NCI-H2227 (cell line): ENCODE results near the gene TM9SF4.

Experiments
- DNase-seq: peaks from one replicate; lab custom pipeline; 2025; ENCODE audit not compliant: unreplicated experiment; lab: John Stamatoyannopoulos, UW

Gene TM9SF4

DNA sequence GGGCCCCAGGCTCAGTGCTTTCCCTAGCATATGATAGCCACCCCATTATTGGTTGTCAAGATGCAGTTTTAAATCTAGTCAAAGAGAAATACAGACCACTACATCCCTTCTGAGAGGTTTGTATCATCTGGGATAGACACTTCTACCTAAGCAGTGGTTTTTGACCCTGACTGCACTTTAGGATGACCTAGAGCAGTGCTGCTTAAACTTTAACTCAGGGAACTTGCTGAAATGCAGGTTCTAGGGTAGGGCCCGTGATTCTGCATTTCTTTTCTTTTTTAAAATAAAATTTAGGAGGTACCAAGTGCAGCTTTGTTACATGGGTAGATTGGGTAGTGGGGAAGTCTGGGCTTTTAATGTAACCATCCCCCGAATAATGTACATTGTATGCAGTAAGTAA, 18.7 kb downstream of the TM9SF4 start:
- DNase-seq, result no peak

DNA sequence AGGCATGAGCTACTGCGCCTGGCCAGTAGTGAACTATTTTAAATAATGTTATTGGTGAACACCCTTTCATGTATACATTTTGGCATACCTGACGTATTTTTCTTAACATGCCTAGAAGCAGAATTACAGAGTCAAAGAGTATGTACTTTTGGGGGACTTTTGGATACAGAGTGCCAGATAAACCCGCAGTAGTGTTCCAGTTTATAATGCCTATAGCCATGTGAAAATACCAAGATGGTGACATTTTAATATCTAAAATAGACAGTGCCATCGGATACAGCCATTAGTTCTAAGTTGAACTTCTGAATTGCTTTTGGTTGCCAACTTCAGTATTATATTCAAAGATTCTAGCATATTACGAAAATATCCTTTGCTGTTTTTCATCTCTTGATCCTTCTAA, 20.3 kb downstream of the TM9SF4 start:
- no peak for DNase-seq

DNA sequence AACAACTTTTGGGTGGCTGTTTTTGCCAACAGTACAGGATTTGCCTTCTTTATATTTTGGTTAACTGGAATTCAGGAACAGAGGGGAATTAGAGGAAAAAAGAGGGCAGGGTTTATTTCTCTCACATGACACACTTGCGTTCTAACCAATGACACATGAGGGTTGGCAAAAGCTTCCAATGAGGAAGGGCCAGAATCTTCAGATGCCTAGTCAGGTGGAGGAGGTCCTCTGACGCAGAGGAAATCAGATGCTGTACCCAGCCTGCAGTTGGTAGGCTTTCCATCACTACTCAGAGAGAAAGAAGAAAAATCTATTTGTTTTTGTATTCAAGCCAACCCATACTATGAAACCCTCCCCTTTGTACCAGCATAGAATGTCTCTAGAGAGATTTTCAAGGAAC, 20.8 kb downstream of the TM9SF4 start:
- no peak for DNase-seq

DNA sequence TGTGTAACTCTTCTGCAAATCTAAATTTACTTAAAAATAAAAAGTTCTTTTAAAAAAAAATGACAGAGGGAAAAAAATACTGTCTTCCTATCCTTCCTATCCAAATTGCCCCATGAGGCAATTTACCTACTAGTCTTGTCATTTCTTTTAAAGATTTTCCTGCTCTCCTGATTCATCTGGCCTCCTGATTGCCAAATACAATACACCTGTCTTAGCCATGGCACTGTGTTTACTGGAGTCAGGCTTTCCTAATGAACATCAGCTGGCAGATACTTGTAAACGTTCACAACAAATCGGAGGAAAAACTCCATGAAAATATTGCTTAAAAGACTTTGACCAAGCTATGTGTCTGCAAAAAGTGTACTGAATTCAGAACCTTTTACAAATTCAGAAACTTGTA, 21.5 kb downstream of the TM9SF4 start:
- DNase-seq, result no peak

DNA sequence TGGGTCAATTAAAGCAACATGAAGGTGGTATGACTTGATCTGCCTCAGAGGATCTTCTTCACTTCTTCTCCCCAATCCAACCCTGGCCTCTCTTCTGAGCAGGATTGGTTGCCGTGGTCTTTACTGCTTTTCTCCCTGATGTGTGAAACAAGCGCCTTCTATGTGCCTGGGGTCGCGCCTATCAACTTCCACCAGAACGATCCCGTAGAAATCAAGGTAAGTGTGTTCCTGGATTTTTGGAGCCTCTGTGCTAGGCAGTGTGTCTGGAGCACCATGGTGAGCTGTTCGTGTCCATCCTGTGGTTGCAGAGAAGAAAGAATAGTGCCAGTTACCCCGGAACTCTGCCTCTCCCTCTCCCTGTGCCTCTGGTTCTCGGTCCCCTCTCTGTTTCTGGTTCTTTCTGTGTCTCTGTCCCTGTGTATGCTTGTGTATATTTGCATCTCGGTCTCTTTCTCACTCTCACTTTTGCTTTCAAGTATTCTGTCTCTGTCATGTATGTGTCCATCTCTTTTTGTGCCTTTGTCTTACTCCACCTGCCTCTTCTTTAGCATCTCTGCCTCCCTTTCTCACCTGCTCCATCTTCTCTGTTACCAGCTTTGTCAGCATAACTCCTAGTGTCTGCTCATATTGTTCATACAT, 23.5 kb downstream of the TM9SF4 start:
- no peak for DNase-seq

DNA sequence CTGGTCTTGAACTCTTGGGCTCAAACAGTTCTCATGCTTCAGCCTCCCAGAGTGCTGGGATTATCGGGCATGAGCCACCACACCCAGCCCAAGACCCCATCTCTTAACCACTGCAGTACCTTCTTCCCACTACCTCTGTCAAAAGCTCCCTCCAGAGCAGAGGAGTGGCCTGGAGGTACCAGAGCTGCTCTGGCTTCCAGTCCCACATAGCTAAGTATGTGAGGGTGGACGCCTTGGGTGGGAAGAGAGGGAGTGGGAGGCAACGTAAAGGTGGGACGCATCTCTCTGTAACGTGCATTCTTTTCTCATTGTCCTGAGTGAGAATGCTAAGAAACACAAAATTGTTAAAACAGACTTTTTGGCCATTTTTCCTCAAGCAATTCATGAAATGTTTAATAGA, 24.5 kb downstream of the TM9SF4 start:
- DNase-seq, result no peak

DNA sequence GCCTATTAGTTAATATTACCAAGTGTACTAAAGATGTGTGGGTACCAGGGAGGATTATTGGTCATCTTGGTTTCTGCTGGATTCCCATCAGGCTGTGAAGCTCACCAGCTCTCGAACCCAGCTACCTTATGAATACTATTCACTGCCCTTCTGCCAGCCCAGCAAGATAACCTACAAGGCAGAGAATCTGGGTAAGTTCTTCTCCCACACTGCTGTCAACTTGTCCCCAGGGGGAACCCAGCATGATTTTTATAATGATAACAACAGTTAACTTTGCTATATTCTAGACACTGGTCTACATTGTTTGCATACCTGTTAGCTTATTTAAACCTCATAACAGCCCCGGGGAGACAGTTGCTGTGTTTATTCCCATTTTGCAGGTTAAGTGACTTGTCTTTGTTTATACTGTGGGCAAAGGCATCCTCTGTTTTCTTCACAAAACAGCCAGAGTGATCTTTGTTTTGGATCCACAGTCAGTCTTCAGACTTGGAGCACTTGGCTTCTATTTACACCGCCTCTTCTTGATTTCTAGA, 26.5 kb downstream of the TM9SF4 start:
- no peak for DNase-seq

DNA sequence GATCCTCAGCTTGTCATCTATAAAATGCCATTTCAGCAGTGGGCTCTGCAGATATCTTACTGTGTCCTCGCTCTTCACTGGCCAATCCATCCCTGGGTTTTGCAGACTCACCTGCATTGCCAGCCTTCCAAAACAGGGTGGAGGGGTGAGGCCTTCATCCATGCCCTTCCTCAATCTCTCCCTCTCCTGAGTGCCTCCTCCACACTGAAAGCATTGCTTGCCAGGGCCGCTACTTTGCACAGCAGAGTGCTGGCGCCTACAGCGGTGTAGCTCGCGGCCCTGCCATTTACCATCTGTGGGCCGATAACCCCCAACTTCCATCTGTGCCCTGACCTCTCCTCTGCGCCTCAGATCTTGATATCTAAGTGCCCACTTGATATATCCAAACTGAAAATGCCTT, 29.4 kb downstream of the TM9SF4 start:
- no peak for DNase-seq

DNA sequence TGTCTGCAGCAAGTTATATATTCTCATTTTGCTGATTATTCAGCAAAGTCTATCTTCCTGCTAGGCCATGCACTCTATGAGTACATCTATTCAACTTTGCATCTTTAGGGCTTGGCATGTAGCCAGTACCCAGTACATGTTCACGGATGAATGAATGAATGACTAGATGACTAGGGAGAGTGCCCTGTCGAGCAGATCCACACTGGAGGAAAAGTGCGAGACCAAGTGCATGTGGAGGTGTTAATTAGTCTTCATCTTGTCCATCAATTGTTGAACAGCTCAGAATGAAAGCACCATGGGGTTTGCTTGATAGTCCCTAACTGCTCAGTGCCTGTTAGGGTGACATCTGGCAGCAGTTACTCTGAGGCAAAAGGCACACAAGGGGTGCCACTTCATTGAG, 30.4 kb downstream of the TM9SF4 start:
- DNase-seq, result no peak

DNA sequence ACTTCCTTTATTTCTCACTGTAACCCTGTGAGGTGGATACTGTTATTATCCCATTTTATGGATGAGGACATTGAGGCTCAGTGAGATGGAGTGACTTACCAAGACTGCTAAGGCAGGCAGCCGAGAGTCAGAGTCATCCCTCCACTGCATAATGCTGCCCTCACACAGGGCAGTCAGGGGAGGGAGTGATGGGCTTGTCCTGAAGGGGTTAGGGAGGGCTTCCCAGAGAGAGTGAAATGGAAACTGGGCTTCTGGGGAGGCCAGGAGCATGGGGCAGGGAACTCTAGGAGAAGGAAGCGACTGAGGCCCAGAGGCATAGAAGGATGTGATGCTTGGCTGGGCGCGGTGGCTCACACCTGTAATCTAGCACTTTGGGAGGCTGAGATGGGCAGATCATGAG, 31.1 kb downstream of the TM9SF4 start:
- DNase-seq, result no peak

DNA sequence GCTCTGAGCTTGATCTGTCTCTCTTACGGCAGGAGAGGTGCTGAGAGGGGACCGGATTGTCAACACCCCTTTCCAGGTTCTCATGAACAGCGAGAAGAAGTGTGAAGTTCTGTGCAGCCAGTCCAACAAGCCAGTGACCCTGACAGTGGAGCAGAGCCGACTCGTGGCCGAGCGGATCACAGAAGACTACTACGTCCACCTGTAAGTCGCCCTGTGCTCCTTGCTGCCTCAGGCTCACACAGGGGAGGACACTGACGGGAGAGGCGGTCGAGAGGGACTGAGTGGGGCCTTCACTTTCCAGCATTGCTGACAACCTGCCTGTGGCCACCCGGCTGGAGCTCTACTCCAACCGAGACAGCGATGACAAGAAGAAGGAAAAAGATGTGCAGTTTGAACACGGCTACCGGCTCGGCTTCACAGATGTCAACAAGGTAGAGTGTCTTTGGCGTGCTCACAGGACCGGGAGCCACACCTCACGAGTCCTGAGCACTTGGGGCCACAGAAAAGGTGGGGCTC, 32.0 kb downstream of the TM9SF4 start:
- DNase-seq, result no peak

DNA sequence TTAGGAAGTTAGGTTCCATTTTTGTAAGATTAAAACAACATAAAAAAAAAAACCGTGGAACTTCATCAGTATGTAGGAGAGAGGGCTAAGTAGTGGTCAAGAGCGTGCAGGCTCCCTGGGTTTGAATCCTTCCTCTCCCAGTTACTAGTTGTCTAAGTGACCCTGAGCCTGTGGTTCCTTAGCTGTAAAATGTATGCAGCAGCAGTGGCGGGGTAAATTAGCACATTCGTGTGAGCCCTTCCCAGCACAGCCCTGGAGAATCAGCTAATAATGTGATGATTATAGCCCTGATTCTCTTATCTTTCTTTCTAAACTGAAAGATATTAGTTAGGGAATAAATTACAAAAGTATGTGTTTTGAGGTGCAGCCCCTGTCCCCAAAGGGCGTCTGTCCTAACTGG, 32.6 kb downstream of the TM9SF4 start:
- DNase-seq, result no peak

DNA sequence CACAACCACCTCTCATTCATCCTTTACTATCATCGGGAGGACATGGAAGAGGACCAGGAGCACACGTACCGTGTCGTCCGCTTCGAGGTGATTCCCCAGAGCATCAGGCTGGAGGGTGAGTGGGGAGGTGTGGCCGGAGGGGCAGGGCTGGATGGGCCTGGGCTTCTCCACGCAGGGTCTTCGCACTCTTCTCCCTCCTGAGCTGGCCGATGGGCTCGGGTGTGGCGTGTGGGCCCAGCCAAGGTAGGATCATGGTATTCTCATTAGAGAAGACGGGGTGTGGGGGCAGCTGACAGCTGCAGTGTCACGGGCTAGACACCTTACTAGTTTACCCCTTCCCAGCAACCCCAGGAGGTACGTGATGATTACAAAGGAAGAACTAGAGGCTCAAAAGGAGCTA, 33.5 kb downstream of the TM9SF4 start:
- DNase-seq, result no peak

DNA sequence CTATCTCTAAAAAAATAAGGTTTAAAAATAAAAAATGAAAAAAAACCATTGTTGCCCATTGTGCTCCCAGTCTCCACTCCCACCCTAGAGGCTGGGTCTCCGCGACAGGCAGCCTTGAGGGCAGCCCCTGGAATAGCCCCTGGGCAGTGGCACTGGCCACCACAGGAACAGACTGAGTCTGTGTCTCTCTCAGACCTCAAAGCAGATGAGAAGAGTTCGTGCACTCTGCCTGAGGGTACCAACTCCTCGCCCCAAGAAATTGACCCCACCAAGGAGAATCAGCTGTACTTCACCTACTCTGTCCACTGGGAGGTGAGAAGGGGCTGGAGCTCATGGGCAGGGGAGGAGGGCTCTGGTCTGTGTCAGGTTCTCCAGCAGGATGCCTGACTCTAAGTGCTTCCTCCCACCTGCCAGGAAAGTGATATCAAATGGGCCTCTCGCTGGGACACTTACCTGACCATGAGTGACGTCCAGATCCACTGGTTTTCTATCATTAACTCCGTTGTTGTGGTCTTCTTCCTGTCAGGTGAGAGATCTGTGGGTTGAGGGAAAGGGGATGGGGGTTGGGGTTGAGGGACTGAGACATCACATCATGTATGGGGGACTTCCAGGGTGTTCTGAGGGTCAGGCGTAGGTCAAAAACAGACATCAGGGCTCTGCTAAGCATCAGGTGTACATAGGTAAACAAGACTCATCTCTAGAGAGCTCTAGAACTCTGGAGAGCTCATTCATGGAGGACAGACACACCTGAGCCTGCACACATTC, 35.6 kb downstream of the TM9SF4 start:
- no peak for DNase-seq

DNA sequence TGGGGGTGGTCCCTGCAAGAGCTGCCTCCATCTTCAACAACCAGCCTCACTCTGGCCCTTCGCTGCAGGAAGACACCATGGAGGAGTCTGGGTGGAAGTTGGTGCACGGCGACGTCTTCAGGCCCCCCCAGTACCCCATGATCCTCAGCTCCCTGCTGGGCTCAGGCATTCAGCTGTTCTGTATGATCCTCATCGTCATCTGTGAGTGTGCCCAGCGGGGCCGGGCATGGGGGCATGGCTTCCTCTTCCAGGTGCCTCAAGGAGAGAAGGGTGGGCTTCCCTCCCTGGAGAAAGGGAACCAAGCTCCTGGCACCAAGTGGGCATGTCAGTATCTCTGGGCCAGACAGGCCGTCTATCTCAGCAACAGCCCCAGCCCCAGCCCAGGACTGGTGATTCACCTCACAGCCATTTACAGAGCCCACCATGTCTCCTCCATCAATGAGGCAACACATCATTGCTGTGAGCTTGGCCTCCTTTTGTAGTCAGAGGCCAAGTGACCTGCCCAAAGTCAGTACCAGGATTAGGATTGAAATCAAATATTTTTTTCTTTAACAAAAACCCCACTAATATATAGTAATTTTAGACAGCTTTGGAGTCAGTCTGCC, 40.2 kb downstream of the TM9SF4 start:
- no peak for DNase-seq

DNA sequence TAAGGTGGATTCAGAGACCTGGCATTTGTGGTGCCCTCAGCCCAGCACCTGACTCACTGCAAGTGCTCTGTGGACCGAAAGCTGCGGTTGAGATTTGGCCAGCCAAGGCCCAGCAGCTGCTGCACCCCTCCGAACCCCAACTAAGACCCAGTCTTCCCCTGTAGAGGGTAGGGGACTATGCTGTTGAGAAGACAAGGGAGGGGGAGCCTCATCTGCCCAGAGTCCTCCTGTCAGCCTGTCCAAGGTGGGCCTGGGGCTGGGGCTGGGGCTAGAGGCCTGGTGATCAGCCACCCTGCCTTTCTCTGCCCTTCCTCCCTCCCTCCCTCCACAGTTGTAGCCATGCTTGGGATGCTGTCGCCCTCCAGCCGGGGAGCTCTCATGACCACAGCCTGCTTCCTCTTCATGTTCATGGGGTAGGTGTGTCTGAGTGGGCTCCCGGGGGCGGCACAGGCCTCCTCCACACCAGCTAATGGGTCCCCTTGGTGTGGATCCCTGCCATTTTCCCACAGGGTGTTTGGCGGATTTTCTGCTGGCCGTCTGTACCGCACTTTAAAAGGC, 40.9 kb downstream of the TM9SF4 start:
- DNase-seq, result no peak

DNA sequence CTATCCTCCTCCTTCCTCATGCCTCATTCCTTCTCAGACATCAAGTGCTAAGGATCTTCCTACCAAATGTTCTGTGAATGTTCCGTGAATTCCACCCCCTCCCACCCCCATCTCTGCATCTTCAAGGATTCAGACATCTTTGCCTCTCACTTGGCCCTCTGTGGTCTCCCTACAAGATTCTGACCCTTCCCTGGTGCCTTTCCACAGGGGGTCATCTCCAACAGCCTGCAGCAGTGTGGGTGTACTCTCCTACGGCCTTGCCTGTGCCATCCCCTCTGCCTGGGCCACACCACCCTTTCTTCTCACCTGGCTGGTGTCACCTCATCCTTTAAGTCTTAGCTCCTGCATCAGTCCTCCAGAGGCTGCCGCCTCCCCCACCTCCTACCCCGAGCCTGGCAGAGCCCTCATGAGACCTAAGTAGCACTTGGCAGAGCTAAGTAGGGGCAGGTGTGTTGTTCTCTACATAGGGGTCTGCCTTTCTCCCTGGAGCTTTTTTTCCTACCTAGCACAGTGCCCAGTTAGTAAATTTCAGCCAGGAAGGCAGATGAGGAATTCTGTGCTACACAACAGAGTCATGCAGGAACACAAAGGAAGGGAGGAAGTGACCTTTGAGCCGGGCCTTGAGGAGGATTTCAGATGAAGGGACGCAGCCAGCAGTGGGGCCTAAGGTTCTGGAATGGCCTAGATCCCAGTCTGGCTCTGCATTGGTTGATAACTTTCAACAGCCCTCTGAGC, 43.1 kb downstream of the TM9SF4 start:
- no peak for DNase-seq

DNA sequence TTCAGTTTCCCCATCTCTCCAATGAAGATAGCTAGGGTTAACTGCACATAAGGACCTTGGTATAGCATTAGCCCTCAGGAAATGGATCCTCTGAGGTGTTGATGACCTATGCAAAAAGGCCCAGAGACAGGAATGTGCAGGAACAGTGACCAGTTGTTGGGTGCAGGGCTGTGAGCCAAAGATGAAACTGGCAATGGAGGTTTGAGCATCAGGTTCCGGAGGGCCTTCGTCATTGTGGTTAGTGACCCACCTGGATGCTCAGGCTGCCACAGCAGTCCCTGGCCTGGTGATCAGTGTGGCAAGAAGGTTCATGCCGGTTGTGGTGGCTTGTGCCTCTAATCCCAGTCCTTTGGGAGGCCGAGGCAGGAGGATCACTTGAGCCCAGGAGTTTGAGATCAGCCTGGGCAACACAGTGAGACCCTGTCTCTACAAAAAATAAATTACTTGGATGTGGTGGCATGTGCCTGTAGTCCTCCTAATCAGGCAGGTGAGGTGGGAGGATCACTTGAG, 43.7 kb downstream of the TM9SF4 start:
- DNase-seq, result no peak

DNA sequence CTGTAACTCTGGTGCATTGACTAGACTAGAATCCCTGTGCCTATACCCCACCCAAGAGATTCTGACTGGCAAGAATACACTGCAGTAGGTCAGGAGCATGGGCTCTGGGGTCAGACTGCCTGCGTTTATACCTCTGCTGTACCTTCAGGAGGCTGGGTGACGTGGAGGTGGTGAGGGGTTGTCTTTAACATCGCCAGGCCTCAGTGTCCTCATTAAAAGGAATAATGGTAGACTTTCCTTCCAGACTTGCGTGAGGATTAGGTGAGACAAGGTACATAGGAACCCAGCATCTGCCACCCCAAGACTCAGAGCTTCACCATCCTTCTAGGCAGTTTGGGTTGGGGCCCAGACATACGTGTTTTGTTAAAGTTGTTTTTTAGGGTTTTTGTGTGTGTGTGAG, 44.3 kb downstream of the TM9SF4 start:
- no peak for DNase-seq

DNA sequence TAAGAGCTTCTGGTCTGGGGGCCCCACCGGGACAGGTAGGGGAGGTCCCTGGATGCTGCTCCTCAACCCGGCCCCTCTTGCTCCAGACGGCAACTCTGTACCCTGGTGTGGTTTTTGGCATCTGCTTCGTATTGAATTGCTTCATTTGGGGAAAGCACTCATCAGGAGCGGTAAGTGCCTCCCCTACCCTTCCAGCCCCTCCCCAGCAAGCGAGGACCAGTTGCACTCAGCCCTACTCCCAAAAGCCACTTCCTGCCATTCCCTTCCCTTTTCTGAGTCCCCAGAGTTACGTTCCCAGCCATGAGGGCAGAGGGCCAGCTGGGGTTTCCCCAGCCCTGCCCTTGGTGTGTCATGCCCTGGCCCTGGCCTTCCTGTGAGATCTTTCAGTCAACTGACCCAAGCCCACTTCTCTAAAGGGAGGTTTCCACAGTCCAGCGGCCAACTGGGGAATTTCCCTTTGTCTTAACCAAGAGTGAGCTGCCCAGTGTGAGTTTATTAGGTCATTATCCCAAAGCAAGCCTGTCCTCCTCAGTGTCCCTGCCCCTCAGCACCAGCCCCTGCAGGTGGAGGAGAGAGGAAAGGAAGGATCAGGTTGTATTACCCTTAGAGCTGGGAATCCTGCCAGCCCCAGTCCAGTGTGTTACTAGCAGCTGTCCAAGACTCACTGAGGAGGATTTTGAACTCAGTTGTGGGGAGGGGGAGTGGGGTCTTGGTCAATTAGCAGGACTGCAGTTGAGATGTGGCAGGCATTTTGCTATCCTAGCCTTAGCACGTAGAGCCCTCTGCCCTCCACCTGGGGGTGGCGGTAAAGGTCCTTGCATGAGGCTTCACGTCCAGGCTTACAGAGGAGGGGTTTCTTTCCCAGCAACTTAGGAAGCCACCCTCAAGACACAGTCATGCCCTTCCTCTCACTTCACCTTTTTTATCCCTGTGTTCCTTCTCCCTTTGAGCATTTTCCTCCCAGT, 45.8 kb downstream of the TM9SF4 start:
- peak; percentile 37 for DNase-seq
